HepG2 (cell line): Measurements from ENCODE around the gene ASAP2. TPM values are rescaled to one million over a fixed set of nuclear protein-coding genes. Genes with fewer than 3 reads are reported as not detected.
A peak's percentile ranks its signal among the peaks of the same experiment; 100 is the strongest.

Source experiments
- ARID2 ChIP-seq: sonication (generic); formaldehyde crosslinking; IDR thresholded peaks from 2 replicates; pipeline ENCODE4 v1.8.1; 2022; ENCODE audit warnings: mild to moderate bottlenecking, missing genetic modification reagents, borderline replicate concordance
- CHD4 ChIP-seq: fragments of 200-600 bp; sonication (generic); IDR thresholded peaks from 2 replicates; pipeline ENCODE4 v1.7.0; 2017; ENCODE audit warnings: mild to moderate bottlenecking, low read length, borderline replicate concordance
- DPF2 ChIP-seq: sonication (generic); formaldehyde crosslinking; IDR thresholded peaks from 2 replicates; pipeline ENCODE4 v1.4.0; 2020; ENCODE audit warnings: mild to moderate bottlenecking, low read depth, missing genetic modification reagents, borderline replicate concordance
- ETV6 ChIP-seq: sonication (generic); formaldehyde crosslinking; conservative IDR thresholded peaks from 2 replicates; pipeline ENCODE4 v1.4.0; 2020; ENCODE audit warnings: missing genetic modification reagents
- FOSL2 ChIP-seq: sonication (generic); formaldehyde crosslinking; IDR thresholded peaks from 2 replicates; pipeline ENCODE4 v1.4.0; 2020; ENCODE audit warnings: missing genetic modification reagents
- KMT2B ChIP-seq: IDR thresholded peaks from 2 replicates; pipeline ENCODE4 v1.6.1; 2016; ENCODE audit warnings: missing genetic modification reagents, missing compliant biosample characterization
- MED13 ChIP-seq: sonication (generic); formaldehyde crosslinking; IDR thresholded peaks from 2 replicates; pipeline ENCODE4 v1.5.0; 2020; ENCODE audit warnings: missing genetic modification reagents
- MED8 ChIP-seq: sonication (generic); formaldehyde crosslinking; IDR thresholded peaks from 2 replicates; pipeline ENCODE4 v1.8.1; 2023; ENCODE audit warnings: mild to moderate bottlenecking, missing genetic modification reagents; ENCODE audit not compliant: insufficient replicate concordance
- POGZ ChIP-seq: sonication (generic); formaldehyde crosslinking; IDR thresholded peaks from 2 replicates; pipeline ENCODE4 v1.4.0; 2020; ENCODE audit warnings: mild to moderate bottlenecking, missing genetic modification reagents
- SP2 ChIP-seq: sonication (generic); formaldehyde crosslinking; IDR thresholded peaks from 2 replicates; pipeline ENCODE4 v1.5.1; 2020; ENCODE audit warnings: mild to moderate bottlenecking, missing genetic modification reagents
- THAP11 ChIP-seq: IDR thresholded peaks from 2 replicates; pipeline ENCODE4 v1.6.1; 2016; ENCODE audit warnings: missing biosample characterization, missing genetic modification reagents
- TSC22D2 ChIP-seq: sonication (generic); formaldehyde crosslinking; IDR thresholded peaks from 2 replicates; pipeline ENCODE4 v1.5.1; 2020; ENCODE audit warnings: missing genetic modification reagents, mild to moderate bottlenecking, borderline replicate concordance
- ZNF143 ChIP-seq: sonication (generic); formaldehyde crosslinking; IDR thresholded peaks from 2 replicates; pipeline ENCODE4 v1.4.0; 2020; ENCODE audit warnings: missing genetic modification reagents
- ZNF224 ChIP-seq: sonication (generic); formaldehyde crosslinking; IDR thresholded peaks from 2 replicates; pipeline ENCODE4 v1.5.0; 2020; ENCODE audit warnings: mild to moderate bottlenecking, missing genetic modification reagents
- ZNF292 ChIP-seq: sonication (generic); formaldehyde crosslinking; IDR thresholded peaks from 2 replicates; pipeline ENCODE4 v1.8.1; 2022; ENCODE audit warnings: mild to moderate bottlenecking, low read depth, missing genetic modification reagents, borderline replicate concordance
- ZNF569 ChIP-seq: sonication (generic); formaldehyde crosslinking; IDR thresholded peaks from 2 replicates; pipeline ENCODE4 v1.5.0; 2020; ENCODE audit warnings: mild to moderate bottlenecking, missing genetic modification reagents, moderate library complexity, borderline replicate concordance
- ZNF678 ChIP-seq: sonication (generic); formaldehyde crosslinking; IDR thresholded peaks from 2 replicates; pipeline ENCODE4 v1.4.0; 2020; ENCODE audit warnings: mild to moderate bottlenecking, missing genetic modification reagents
- ZNF749 ChIP-seq: sonication (generic); formaldehyde crosslinking; IDR thresholded peaks from 2 replicates; pipeline ENCODE4 v1.8.0; 2022; ENCODE audit warnings: mild to moderate bottlenecking, missing genetic modification reagents, moderate library complexity, borderline replicate concordance
- ZNF792 ChIP-seq: IDR thresholded peaks from 2 replicates; pipeline ENCODE4 v1.6.1; 2016
- ZNF883 ChIP-seq: sonication (generic); formaldehyde crosslinking; IDR thresholded peaks from 2 replicates; pipeline ENCODE4 v1.5.1; 2020; ENCODE audit warnings: mild to moderate bottlenecking, missing genetic modification reagents; ENCODE audit errors: not compliant biosample characterization
- polyA plus RNA-seq, 8 experiments: library from polyadenylated mRNA; depleted of rRNA in 3 of 8; stranded (reverse) in 7 of 8; unstranded in 1 of 8; fragments of >200 nt; fragmentation: Illumina TruSeq in 4 of 8; extraction: Trizol in 4 of 8; gene quantifications; 2 replicates each; pipeline versions ENCODE4 v1.2.1 to v1.2.3, GENCODE V29; 2011 to 2016; ENCODE audit warnings: low read depth in 4 of 8, missing spikeins in 1 of 8, mixed read lengths in 1 of 8; ENCODE audit not compliant: insufficient read depth in 1 of 8
- total RNA-seq, 5 experiments: library from RNA; depleted of rRNA; stranded (reverse); fragments of >200 nt; fragmentation: Illumina TruSeq; extraction: Trizol; gene quantifications; 2 replicates each; pipeline ENCODE4 v1.2.3, GENCODE V29; 2016; ENCODE audit warnings: low read depth in 1 of 5
- TF ChIP-seq, protein P1 (sequence below): sonication (generic); formaldehyde crosslinking; IDR thresholded peaks from 2 replicates; pipeline ENCODE4 v1.4.0; 2020; ENCODE audit warnings: missing genetic modification reagents, borderline replicate concordance
- TF ChIP-seq, protein P2 (sequence below): sonication (generic); formaldehyde crosslinking; IDR thresholded peaks from 2 replicates; pipeline ENCODE4 v1.5.0; 2020; ENCODE audit warnings: mild to moderate bottlenecking, missing genetic modification reagents
- TF ChIP-seq, protein P3 (sequence below): sonication (generic); formaldehyde crosslinking; IDR thresholded peaks from 2 replicates; pipeline ENCODE4 v1.5.1; 2020; ENCODE audit warnings: mild to moderate bottlenecking, missing genetic modification reagents, moderate library complexity
- TF ChIP-seq, protein P4 (sequence below): sonication (generic); formaldehyde crosslinking; IDR thresholded peaks from 2 replicates; pipeline ENCODE4 v1.8.1; 2023; ENCODE audit warnings: mild to moderate bottlenecking, missing genetic modification reagents, borderline replicate concordance

The ASAP2 gene
- total and polyA plus RNA-seq, 2 of the 13 experiments (the other 11 are each of a cell fraction or from before 2014, with no cell fraction given) = 7.3 to 22.3 TPM

DNA sequence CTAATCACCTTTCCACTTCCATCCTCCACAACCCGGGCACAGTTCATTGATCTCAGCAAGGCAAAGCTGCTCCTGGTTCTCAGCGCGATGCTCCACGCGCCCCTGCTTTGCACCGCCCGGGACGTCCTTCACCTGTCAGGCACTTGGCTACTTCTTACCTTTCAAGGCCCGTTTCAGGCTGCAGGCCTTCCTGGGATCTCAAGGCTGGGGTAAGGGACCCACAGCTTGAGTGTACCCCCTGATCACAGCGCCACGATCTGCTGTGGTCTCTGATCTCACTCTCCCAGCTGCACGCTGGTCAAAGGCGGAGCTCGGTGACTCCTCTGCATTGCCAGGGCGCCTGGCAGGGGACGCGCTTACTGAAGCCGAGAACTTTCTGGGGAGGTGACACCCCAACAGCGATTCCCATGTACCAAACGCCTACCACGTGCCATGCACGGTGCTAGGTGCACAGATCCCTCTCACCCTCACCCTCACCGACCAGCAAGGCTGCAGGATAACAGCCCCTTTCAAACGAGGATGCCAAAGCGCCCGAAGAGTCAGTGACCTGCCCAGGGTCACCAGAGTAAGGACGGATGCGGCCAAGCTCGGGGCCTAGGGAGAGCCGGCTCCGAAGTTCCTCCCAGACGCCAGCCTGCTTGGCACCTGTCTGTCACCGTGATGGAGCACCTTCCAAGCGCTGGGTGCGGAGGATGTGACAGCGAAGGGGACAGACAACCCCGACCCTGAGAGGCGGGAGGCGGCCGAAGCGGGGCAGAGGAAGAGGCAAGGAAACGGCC is 215.9 kb downstream of the ASAP2 start (continued):
- TF ChIP-seq, protein P1, sequence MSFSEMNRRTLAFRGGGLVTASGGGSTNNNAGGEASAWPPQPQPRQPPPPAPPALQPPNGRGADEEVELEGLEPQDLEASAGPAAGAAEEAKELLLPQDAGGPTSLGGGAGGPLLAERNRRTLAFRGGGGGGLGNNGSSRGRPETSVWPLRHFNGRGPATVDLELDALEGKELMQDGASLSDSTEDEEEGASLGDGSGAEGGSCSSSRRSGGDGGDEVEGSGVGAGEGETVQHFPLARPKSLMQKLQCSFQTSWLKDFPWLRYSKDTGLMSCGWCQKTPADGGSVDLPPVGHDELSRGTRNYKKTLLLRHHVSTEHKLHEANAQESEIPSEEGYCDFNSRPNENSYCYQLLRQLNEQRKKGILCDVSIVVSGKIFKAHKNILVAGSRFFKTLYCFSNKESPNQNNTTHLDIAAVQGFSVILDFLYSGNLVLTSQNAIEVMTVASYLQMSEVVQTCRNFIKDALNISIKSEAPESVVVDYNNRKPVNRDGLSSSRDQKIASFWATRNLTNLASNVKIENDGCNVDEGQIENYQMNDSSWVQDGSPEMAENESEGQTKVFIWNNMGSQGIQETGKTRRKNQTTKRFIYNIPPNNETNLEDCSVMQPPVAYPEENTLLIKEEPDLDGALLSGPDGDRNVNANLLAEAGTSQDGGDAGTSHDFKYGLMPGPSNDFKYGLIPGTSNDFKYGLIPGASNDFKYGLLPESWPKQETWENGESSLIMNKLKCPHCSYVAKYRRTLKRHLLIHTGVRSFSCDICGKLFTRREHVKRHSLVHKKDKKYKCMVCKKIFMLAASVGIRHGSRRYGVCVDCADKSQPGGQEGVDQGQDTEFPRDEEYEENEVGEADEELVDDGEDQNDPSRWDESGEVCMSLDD (CRISPR knock-in tag) = peak; percentile 38; the same call in 1 of the 2 replicates
- TF ChIP-seq ZNF792 = no peak
- TF ChIP-seq MED8 = no peak
- no peak; the same call in 1 of the 2 replicates for TF ChIP-seq ZNF749 (CRISPR knock-in tag)
- no peak for TF ChIP-seq KMT2B
- TF ChIP-seq, protein P2, sequence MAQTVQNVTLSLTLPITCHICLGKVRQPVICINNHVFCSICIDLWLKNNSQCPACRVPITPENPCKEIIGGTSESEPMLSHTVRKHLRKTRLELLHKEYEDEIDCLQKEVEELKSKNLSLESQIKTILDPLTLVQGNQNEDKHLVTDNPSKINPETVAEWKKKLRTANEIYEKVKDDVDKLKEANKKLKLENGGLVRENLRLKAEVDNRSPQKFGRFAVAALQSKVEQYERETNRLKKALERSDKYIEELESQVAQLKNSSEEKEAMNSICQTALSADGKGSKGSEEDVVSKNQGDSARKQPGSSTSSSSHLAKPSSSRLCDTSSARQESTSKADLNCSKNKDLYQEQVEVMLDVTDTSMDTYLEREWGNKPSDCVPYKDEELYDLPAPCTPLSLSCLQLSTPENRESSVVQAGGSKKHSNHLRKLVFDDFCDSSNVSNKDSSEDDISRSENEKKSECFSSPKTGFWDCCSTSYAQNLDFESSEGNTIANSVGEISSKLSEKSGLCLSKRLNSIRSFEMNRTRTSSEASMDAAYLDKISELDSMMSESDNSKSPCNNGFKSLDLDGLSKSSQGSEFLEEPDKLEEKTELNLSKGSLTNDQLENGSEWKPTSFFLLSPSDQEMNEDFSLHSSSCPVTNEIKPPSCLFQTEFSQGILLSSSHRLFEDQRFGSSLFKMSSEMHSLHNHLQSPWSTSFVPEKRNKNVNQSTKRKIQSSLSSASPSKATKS (CRISPR knock-in tag) = no peak
- TF ChIP-seq SP2 (CRISPR knock-in tag) = no peak
- TF ChIP-seq ARID2 = peak; percentile 94
- TF ChIP-seq ZNF292 = peak; percentile 75; the same call in 1 of the 2 replicates
- TF ChIP-seq, protein P3, sequence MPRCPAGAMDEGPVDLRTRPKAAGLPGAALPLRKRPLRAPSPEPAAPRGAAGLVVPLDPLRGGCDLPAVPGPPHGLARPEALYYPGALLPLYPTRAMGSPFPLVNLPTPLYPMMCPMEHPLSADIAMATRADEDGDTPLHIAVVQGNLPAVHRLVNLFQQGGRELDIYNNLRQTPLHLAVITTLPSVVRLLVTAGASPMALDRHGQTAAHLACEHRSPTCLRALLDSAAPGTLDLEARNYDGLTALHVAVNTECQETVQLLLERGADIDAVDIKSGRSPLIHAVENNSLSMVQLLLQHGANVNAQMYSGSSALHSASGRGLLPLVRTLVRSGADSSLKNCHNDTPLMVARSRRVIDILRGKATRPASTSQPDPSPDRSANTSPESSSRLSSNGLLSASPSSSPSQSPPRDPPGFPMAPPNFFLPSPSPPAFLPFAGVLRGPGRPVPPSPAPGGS (CRISPR knock-in tag) = no peak; the same call in 1 of the 2 replicates
- TF ChIP-seq ZNF224 (CRISPR knock-in tag) = peak; percentile 75; the same call in 1 of the 2 replicates
- TF ChIP-seq THAP11 = no peak; the same call in 1 of the 2 replicates
- no peak for TF ChIP-seq MED13 (CRISPR knock-in tag)
- TF ChIP-seq ETV6 (CRISPR knock-in tag) = no peak; the same call in 1 of the 2 replicates
- TF ChIP-seq ZNF569 (CRISPR knock-in tag) = no peak
- no peak for TF ChIP-seq ZNF883 (CRISPR knock-in tag)
- TF ChIP-seq ZNF143 (CRISPR knock-in tag) = peak; percentile 34; the same call in 1 of the 2 replicates
- no peak for TF ChIP-seq TSC22D2
- TF ChIP-seq, protein P4, sequence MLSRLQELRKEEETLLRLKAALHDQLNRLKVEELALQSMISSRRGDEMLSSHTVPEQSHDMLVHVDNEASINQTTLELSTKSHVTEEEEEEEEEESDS = 0 out of 2 replicates have a peak, but pooled peaks have one; percentile 21
- no peak for TF ChIP-seq POGZ
- no peak for TF ChIP-seq CHD4
- no peak; the same call in 1 of the 2 replicates for TF ChIP-seq DPF2 (CRISPR knock-in tag)
- TF ChIP-seq ZNF678 (CRISPR knock-in tag) = no peak
- TF ChIP-seq FOSL2 (CRISPR knock-in tag) = no peak
